H9 (cell line): ENCODE results near the gene POMZP3. TPM values are rescaled to one million over a fixed set of nuclear protein-coding genes. Genes with fewer than 3 reads are reported as not detected.
"Not testable (repeated sequence)": the region's sequence is repeated elsewhere in the genome, so short reads cannot be mapped to it uniquely, and the experiment has no call there.

Experiments
- DNase-seq: peaks from one replicate; pipeline ENCODE4 v3.0.0-alpha.2; 2017
- H2AFZ ChIP-seq: one replicate; pipeline ENCODE4 v1.6.1; 2013; ENCODE audit warnings: mild to moderate bottlenecking, low read length, control low read depth, moderate library complexity
- H2AK5ac ChIP-seq: 2 replicates; pipeline ENCODE4 v1.6.1; 2013; ENCODE audit warnings: low read length, control low read depth, mixed read lengths; ENCODE audit not compliant: insufficient read length
- H2BK120ac ChIP-seq: one replicate; pipeline ENCODE4 v1.6.1; 2013; ENCODE audit warnings: low read depth, mild to moderate bottlenecking, low read length, control low read depth, inconsistent platforms; ENCODE audit not compliant: poor library complexity, severe bottlenecking
- H2BK12ac ChIP-seq: 2 replicates; pipeline ENCODE4 v1.6.1; 2013; ENCODE audit warnings: low read length, control low read depth, mixed read lengths, low read depth; ENCODE audit not compliant: insufficient read length
- H2BK15ac ChIP-seq: 2 replicates; pipeline ENCODE4 v1.6.1; 2013; ENCODE audit warnings: low read depth, low read length, control low read depth
- H2BK20ac ChIP-seq: one replicate; pipeline ENCODE4 v1.6.1; 2013; ENCODE audit warnings: low read depth, mild to moderate bottlenecking, low read length, control low read depth, inconsistent platforms; ENCODE audit not compliant: poor library complexity, severe bottlenecking
- H2BK5ac ChIP-seq: 2 replicates; pipeline ENCODE4 v1.6.1; 2013; ENCODE audit warnings: low read length, control low read depth, mixed read lengths; ENCODE audit not compliant: insufficient read length
- H3K14ac ChIP-seq: 2 replicates; pipeline ENCODE4 v1.6.1; 2013; ENCODE audit warnings: low read length, control low read depth; ENCODE audit not compliant: insufficient read depth
- H3K18ac ChIP-seq: 2 replicates; pipeline ENCODE4 v1.6.1; 2013; ENCODE audit warnings: low read depth, mild to moderate bottlenecking, mixed read lengths, low read length, control low read depth; ENCODE audit not compliant: insufficient read length
- H3K23ac ChIP-seq: 2 replicates; pipeline ENCODE4 v1.6.1; 2013; ENCODE audit warnings: low read length, control low read depth, mixed read lengths, low read depth; ENCODE audit not compliant: insufficient read length
- H3K23me2 ChIP-seq: 2 replicates; pipeline ENCODE4 v1.6.1; 2013; ENCODE audit warnings: low read depth, mild to moderate bottlenecking, mixed read lengths, low read length, control low read depth; ENCODE audit not compliant: insufficient read length, poor library complexity, severe bottlenecking
- H3K27ac ChIP-seq: 2 replicates; pipeline ENCODE4 v1.5.1; 2013; ENCODE audit warnings: low read length, control low read depth, mixed read lengths, low read depth; ENCODE audit not compliant: insufficient read length
- H3K27me3 ChIP-seq: 2 replicates; pipeline ENCODE4 v1.6.1; 2013; ENCODE audit warnings: low read length, control low read depth, inconsistent platforms; ENCODE audit not compliant: insufficient read depth
- H3K4ac ChIP-seq: 2 replicates; pipeline ENCODE4 v1.6.1; 2013; ENCODE audit warnings: low read depth, mild to moderate bottlenecking, control low read depth, inconsistent platforms, low read length, moderate library complexity
- H3K4me1 ChIP-seq: 2 replicates; pipeline ENCODE4 v1.6.1; 2013; ENCODE audit warnings: low read length, control low read depth, inconsistent platforms; ENCODE audit not compliant: insufficient read depth
- H3K4me2 ChIP-seq: 2 replicates; pipeline ENCODE4 v1.6.1; 2013; ENCODE audit warnings: low read length, control low read depth, mixed read lengths; ENCODE audit not compliant: insufficient read length, insufficient read depth
- H3K56ac ChIP-seq: 2 replicates; pipeline ENCODE4 v1.6.1; 2013; ENCODE audit warnings: low read depth, mild to moderate bottlenecking, mixed read lengths, low read length, control low read depth; ENCODE audit not compliant: insufficient read length
- H3K79me1 ChIP-seq: 2 replicates; pipeline ENCODE4 v1.6.1; 2013; ENCODE audit warnings: low read depth, mild to moderate bottlenecking, moderate library complexity, low read length, control low read depth, inconsistent platforms; ENCODE audit not compliant: insufficient read depth, poor library complexity, severe bottlenecking
- H3K79me2 ChIP-seq: 2 replicates; pipeline ENCODE4 v1.6.1; 2013; ENCODE audit warnings: low read length, control low read depth, inconsistent platforms; ENCODE audit not compliant: insufficient read depth
- H3K9ac ChIP-seq: 2 replicates; pipeline ENCODE4 v1.6.1; 2013; ENCODE audit warnings: low read length, control low read depth, mixed read lengths; ENCODE audit not compliant: insufficient read length; ENCODE audit errors: extremely low read depth
- H3K9me3 ChIP-seq: one replicate; pipeline ENCODE4 v1.6.1; 2013; ENCODE audit warnings: low read depth, low read length, inconsistent platforms; ENCODE audit not compliant: control insufficient read depth
- H3T11ph ChIP-seq: one replicate; pipeline ENCODE4 v1.6.1; 2013; ENCODE audit warnings: mild to moderate bottlenecking, low read length, control low read depth, inconsistent platforms
- H4K20me1 ChIP-seq: one replicate; pipeline ENCODE4 v1.6.1; 2013; ENCODE audit not compliant: control insufficient read depth, insufficient read length, insufficient read depth
- H4K5ac ChIP-seq: 2 replicates; pipeline ENCODE4 v1.6.1; 2013; ENCODE audit warnings: low read depth, mild to moderate bottlenecking, mixed read lengths, low read length, control low read depth; ENCODE audit not compliant: insufficient read length
- H4K8ac ChIP-seq: replicated peaks from 2 replicates; pipeline ENCODE4 v1.6.1; 2013; ENCODE audit warnings: low read length, control low read depth, mixed read lengths, low read depth; ENCODE audit not compliant: insufficient read length
- H4K91ac ChIP-seq: 2 replicates; pipeline ENCODE4 v1.6.1; 2013; ENCODE audit warnings: low read depth, mild to moderate bottlenecking, moderate library complexity, mixed read lengths, low read length, control low read depth; ENCODE audit not compliant: insufficient read length
- H3K27ac Mint-ChIP-seq, 3 experiments: 2 replicates in 2 of 3; 3 replicates in 1 of 3; pipeline ENCODE4 v1.8.0; 2020 to 2021; ENCODE audit warnings: mixed read lengths in 3 of 3, mild to moderate bottlenecking in 1 of 3, moderate library complexity in 1 of 3
- H3K27me3 Mint-ChIP-seq: 2 replicates; pipeline ENCODE4 v1.8.0; 2021; ENCODE audit warnings: low read depth, mild to moderate bottlenecking, moderate library complexity, mixed read lengths
- H3K36me3 Mint-ChIP-seq, 3 experiments: 2 replicates in 2 of 3; 3 replicates in 1 of 3; pipeline ENCODE4 v1.8.0; 2020 to 2021; ENCODE audit warnings: low read depth in 3 of 3, mixed read lengths in 3 of 3; ENCODE audit not compliant: insufficient read depth in 1 of 3
- H3K4me1 Mint-ChIP-seq, 2 experiments: 2 replicates each; pipeline ENCODE4 v1.8.0; 2020; ENCODE audit warnings: mixed read lengths in 2 of 2
- H3K4me3 Mint-ChIP-seq, 2 experiments: 2 replicates in 1 of 2; 3 replicates in 1 of 2; pipeline ENCODE4 v1.8.0; 2020 to 2021; ENCODE audit warnings: mild to moderate bottlenecking in 2 of 2, mixed read lengths in 2 of 2, moderate library complexity in 1 of 2
- H3K9me3 Mint-ChIP-seq, 2 experiments: 2 replicates in 1 of 2; 3 replicates in 1 of 2; pipeline ENCODE4 v1.8.0; 2020; ENCODE audit warnings: mild to moderate bottlenecking in 2 of 2, mixed read lengths in 2 of 2, moderate library complexity in 1 of 2
- WGBS: extraction: QIAGEN DNeasy Blood & Tissue Kit; methylation state at CpG from one replicate; pipeline ENCODE4 v1.1.7; 2013; ENCODE audit warnings: missing lambda C conversion rate, low lambda C conversion rate, mixed read lengths; ENCODE audit not compliant: insufficient read length; ENCODE audit errors: extremely low coverage; 5-methylcytosine and 5-hydroxymethylcytosine counted together
- total RNA-seq: library from RNA; stranded (reverse); gene quantifications from 2 replicates; pipeline ENCODE4 v1.2.1, GENCODE V29; 2021

POMZP3 gene
- total RNA-seq, 1 experiment from 2014 or later = 8.5 TPM

DNA sequence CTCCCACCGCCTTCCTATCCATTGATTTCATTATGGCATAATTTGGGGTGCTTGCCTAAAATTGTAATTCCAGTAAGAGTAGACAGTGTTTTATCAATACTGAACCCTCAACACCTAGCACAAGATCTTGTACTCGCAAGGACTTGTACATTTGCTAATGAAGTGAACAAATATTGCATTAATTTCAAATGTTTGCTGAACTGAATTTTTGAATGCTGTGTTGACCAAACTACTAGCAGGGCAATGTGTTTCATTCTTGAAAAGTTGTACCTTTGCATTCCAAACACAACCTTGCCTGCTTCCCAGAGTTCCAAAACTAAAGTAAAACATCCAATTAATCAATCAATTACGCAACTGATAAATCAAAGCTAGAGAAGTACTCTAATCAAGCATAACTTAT is 26.4 kb downstream of the POMZP3 start:
- not testable (repeated sequence) for H3K79me2 ChIP-seq, H3K27ac ChIP-seq, H3K4me2 ChIP-seq, H3K56ac ChIP-seq, H2BK12ac ChIP-seq, H3T11ph ChIP-seq, H3K4ac ChIP-seq, H2BK15ac ChIP-seq, H4K8ac ChIP-seq, DNase-seq, H4K5ac ChIP-seq, H4K91ac ChIP-seq, H2BK5ac ChIP-seq, H2AFZ ChIP-seq, H2BK20ac ChIP-seq, H3K4me3 Mint-ChIP-seq, H4K20me1 ChIP-seq, H3K18ac ChIP-seq, H3K9me3 ChIP-seq, H3K23me2 ChIP-seq, H2BK120ac ChIP-seq, H2AK5ac ChIP-seq, H3K23ac ChIP-seq, H3K4me1 ChIP-seq, H3K27me3 Mint-ChIP-seq, H3K9ac ChIP-seq, H3K14ac ChIP-seq, H3K36me3 Mint-ChIP-seq, H3K9me3 Mint-ChIP-seq, H3K27me3 ChIP-seq, H3K79me1 ChIP-seq
- H3K27ac Mint-ChIP-seq = peak overlapping the region; percentile 16 to 92 (median 90); a peak in 6 of 7 replicates
- H3K4me1 Mint-ChIP-seq = peaks cover 14 to 16% of the 10 kb centered on the region in 2 experiments
- WGBS = no CpG with 5 or more reads among the region's 3 CpGs

DNA sequence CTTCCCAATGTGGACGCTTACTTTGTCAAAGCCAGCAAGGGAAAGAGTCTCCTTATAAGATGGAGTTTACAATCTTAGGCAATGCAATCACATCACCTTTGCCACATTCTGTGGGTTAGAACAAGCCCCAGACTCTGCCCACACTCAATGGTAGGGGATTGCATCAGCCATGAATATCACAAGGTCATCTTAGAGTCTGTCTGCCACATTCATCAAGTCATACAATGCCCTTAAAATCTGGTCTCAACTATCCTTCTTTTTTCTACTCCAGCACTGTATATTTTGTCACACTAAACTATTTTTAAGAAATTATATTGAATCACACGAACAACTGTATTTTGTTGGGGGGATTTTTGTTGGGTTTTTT is 27.0 kb downstream of the POMZP3 start:
- WGBS = no CpG with 5 or more reads among the region's 2 CpGs
- H4K5ac ChIP-seq, H2AK5ac ChIP-seq, H3K9me3 Mint-ChIP-seq, H2BK15ac ChIP-seq, H3K9ac ChIP-seq, H4K20me1 ChIP-seq, H3K23ac ChIP-seq, H4K91ac ChIP-seq, H4K8ac ChIP-seq, H3K18ac ChIP-seq, H3K79me2 ChIP-seq, H3K4me3 Mint-ChIP-seq, H3K27me3 ChIP-seq, H2BK5ac ChIP-seq, H3K27ac ChIP-seq, H3K4me2 ChIP-seq, DNase-seq, H2AFZ ChIP-seq, H2BK120ac ChIP-seq, H3K36me3 Mint-ChIP-seq, H3K4ac ChIP-seq, H2BK20ac ChIP-seq, H3K9me3 ChIP-seq, H2BK12ac ChIP-seq, H3K56ac ChIP-seq, H3K27me3 Mint-ChIP-seq, H3K79me1 ChIP-seq, H3K14ac ChIP-seq, H3T11ph ChIP-seq, H3K4me1 ChIP-seq, H3K23me2 ChIP-seq: not testable (repeated sequence)
- peak overlapping the region in 2 of 3 experiments; percentile 90 to 92; a peak in 4 of 7 replicates for H3K27ac Mint-ChIP-seq
- peaks cover 14 to 16% of the 10 kb centered on the region in 2 experiments for H3K4me1 Mint-ChIP-seq
